Measurements from ENCODE around the gene MDM2.

Gene MDM2

GRCh38 chr12:68785823-68786222 lies 22.2 kb upstream of the MDM2 start:
- Histone ChIP-seq H3K4me3 (ENCODE audit: low read depth, low read length) (no peak overlapping the region), H3K27me3 (ENCODE audit: insufficient read depth, low read length) (no peaks in the 10 kb centered on the region), H3K27ac (ENCODE audit: low read depth, low read length) (peak overlapping the region; percentile 98), H3K4me1 (ENCODE audit: control insufficient read depth, insufficient read depth, low read length, unreplicated experiment) (peaks cover 43% of the 10 kb centered on the region), H3K36me3 (ENCODE audit: insufficient read depth, low read length) (no peaks in the 10 kb centered on the region), H3K79me2 (ENCODE audit: control insufficient read depth, insufficient read depth, low read length, unreplicated experiment) (no peaks in the 10 kb centered on the region), H2AFZ (ENCODE audit: low read length, unreplicated experiment) (no peak overlapping the region)

- no peaks in the 10 kb centered on the region for H3K27me3 ChIP-seq (ENCODE audit: insufficient read depth, low read length)
- peaks cover 43% of the 10 kb centered on the region for H3K4me1 ChIP-seq (ENCODE audit: control insufficient read depth, insufficient read depth, low read length, unreplicated experiment)
- no peak overlapping the region for H2AFZ ChIP-seq (ENCODE audit: low read length, unreplicated experiment)
- no peak overlapping the region for H3K4me3 ChIP-seq (ENCODE audit: low read depth, low read length)
- H3K27ac ChIP-seq (ENCODE audit: low read depth, low read length): peak overlapping the region; percentile 98
- no peaks in the 10 kb centered on the region for H3K36me3 ChIP-seq (ENCODE audit: insufficient read depth, low read length)
- H3K79me2 ChIP-seq (ENCODE audit: control insufficient read depth, insufficient read depth, low read length, unreplicated experiment): no peaks in the 10 kb centered on the region
Observed at GRCh38 chr12:68786929-68787328, 21.0 kb upstream of the MDM2 start.

GRCh38 chr12:68788554-68789143 lies 19.3 kb upstream of the MDM2 start:
- H3K4me3 ChIP-seq (ENCODE audit: low read depth, low read length): no peak overlapping the region
- H3K27ac ChIP-seq (ENCODE audit: low read depth, low read length): peak overlapping the region; percentile 98
- no peak overlapping the region for H2AFZ ChIP-seq (ENCODE audit: low read length, unreplicated experiment)
- H3K36me3 ChIP-seq (ENCODE audit: insufficient read depth, low read length): no peaks in the 10 kb centered on the region
- no peaks in the 10 kb centered on the region for H3K79me2 ChIP-seq (ENCODE audit: control insufficient read depth, insufficient read depth, low read length, unreplicated experiment)
- peaks cover 43% of the 10 kb centered on the region for H3K4me1 ChIP-seq (ENCODE audit: control insufficient read depth, insufficient read depth, low read length, unreplicated experiment)
- H3K27me3 ChIP-seq (ENCODE audit: insufficient read depth, low read length): no peaks in the 10 kb centered on the region

GRCh38 chr12:68789144-68789878 lies 18.7 kb upstream of the MDM2 start:
- Histone ChIP-seq H2AFZ (ENCODE audit: low read length, unreplicated experiment) (no peak overlapping the region), H3K4me3 (ENCODE audit: low read depth, low read length) (no peak overlapping the region), H3K4me1 (ENCODE audit: control insufficient read depth, insufficient read depth, low read length, unreplicated experiment) (peaks cover 43% of the 10 kb centered on the region), H3K27me3 (ENCODE audit: insufficient read depth, low read length) (no peaks in the 10 kb centered on the region), H3K36me3 (ENCODE audit: insufficient read depth, low read length) (no peaks in the 10 kb centered on the region), H3K27ac (ENCODE audit: low read depth, low read length) (no peak overlapping the region), H3K79me2 (ENCODE audit: control insufficient read depth, insufficient read depth, low read length, unreplicated experiment) (no peaks in the 10 kb centered on the region)

- H3K4me3 ChIP-seq (ENCODE audit: low read depth, low read length): no peak overlapping the region
- H3K27me3 ChIP-seq (ENCODE audit: insufficient read depth, low read length): no peaks in the 10 kb centered on the region
- H3K79me2 ChIP-seq (ENCODE audit: control insufficient read depth, insufficient read depth, low read length, unreplicated experiment): no peaks in the 10 kb centered on the region
- no peak overlapping the region for H2AFZ ChIP-seq (ENCODE audit: low read length, unreplicated experiment)
- peaks cover 44% of the 10 kb centered on the region for H3K4me1 ChIP-seq (ENCODE audit: control insufficient read depth, insufficient read depth, low read length, unreplicated experiment)
- H3K27ac ChIP-seq (ENCODE audit: low read depth, low read length): no peak overlapping the region
- no peaks in the 10 kb centered on the region for H3K36me3 ChIP-seq (ENCODE audit: insufficient read depth, low read length)
Observed at GRCh38 chr12:68790081-68790951, 17.7 kb upstream of the MDM2 start.

GRCh38 chr12:68790952-68791234 lies 17.1 kb upstream of the MDM2 start:
- Histone ChIP-seq H3K27ac (ENCODE audit: low read depth, low read length) (no peak overlapping the region), H3K79me2 (ENCODE audit: control insufficient read depth, insufficient read depth, low read length, unreplicated experiment) (no peaks in the 10 kb centered on the region), H2AFZ (ENCODE audit: low read length, unreplicated experiment) (no peak overlapping the region)

GRCh38 chr12:68791897-68792481 lies 16.0 kb upstream of the MDM2 start:
- no peak overlapping the region for H3K4me3 ChIP-seq (ENCODE audit: low read depth, low read length)
- no peak overlapping the region for H2AFZ ChIP-seq (ENCODE audit: low read length, unreplicated experiment)
- H3K4me1 ChIP-seq (ENCODE audit: control insufficient read depth, insufficient read depth, low read length, unreplicated experiment): peaks cover 30% of the 10 kb centered on the region
- no peak overlapping the region for H3K27ac ChIP-seq (ENCODE audit: low read depth, low read length)
- no peaks in the 10 kb centered on the region for H3K27me3 ChIP-seq (ENCODE audit: insufficient read depth, low read length)
- no peaks in the 10 kb centered on the region for H3K36me3 ChIP-seq (ENCODE audit: insufficient read depth, low read length)
- H3K79me2 ChIP-seq (ENCODE audit: control insufficient read depth, insufficient read depth, low read length, unreplicated experiment): no peaks in the 10 kb centered on the region

More at GRCh38 chr12:68790952-68791234, 17.1 kb upstream of the MDM2 start:
- Histone ChIP-seq H3K27me3 (ENCODE audit: insufficient read depth, low read length) (no peaks in the 10 kb centered on the region), H3K4me3 (ENCODE audit: low read depth, low read length) (no peak overlapping the region), H3K4me1 (ENCODE audit: control insufficient read depth, insufficient read depth, low read length, unreplicated experiment) (peaks cover 38% of the 10 kb centered on the region), H3K36me3 (ENCODE audit: insufficient read depth, low read length) (no peaks in the 10 kb centered on the region)

- H3K27me3 ChIP-seq (ENCODE audit: insufficient read depth, low read length): no peaks in the 10 kb centered on the region
- H3K4me1 ChIP-seq (ENCODE audit: control insufficient read depth, insufficient read depth, low read length, unreplicated experiment): peaks cover 24% of the 10 kb centered on the region
- no peak overlapping the region for H3K4me3 ChIP-seq (ENCODE audit: low read depth, low read length)
- no peaks in the 10 kb centered on the region for H3K36me3 ChIP-seq (ENCODE audit: insufficient read depth, low read length)
- no peak overlapping the region for H3K27ac ChIP-seq (ENCODE audit: low read depth, low read length)
- H2AFZ ChIP-seq (ENCODE audit: low read length, unreplicated experiment): no peak overlapping the region
- no peaks in the 10 kb centered on the region for H3K79me2 ChIP-seq (ENCODE audit: control insufficient read depth, insufficient read depth, low read length, unreplicated experiment)
Observed at GRCh38 chr12:68792952-68793351, 15.0 kb upstream of the MDM2 start.

GRCh38 chr12:68793436-68793835 lies 14.5 kb upstream of the MDM2 start:
- H3K27ac ChIP-seq (ENCODE audit: low read depth, low read length): no peak overlapping the region
- H3K36me3 ChIP-seq (ENCODE audit: insufficient read depth, low read length): no peaks in the 10 kb centered on the region
- no peak overlapping the region for H3K4me3 ChIP-seq (ENCODE audit: low read depth, low read length)
- no peaks in the 10 kb centered on the region for H3K27me3 ChIP-seq (ENCODE audit: insufficient read depth, low read length)
- H3K79me2 ChIP-seq (ENCODE audit: control insufficient read depth, insufficient read depth, low read length, unreplicated experiment): no peaks in the 10 kb centered on the region
- no peak overlapping the region for H2AFZ ChIP-seq (ENCODE audit: low read length, unreplicated experiment)
- peaks cover 19% of the 10 kb centered on the region for H3K4me1 ChIP-seq (ENCODE audit: control insufficient read depth, insufficient read depth, low read length, unreplicated experiment)

- no peak overlapping the region for H3K27ac ChIP-seq (ENCODE audit: low read depth, low read length)
- no peaks in the 10 kb centered on the region for H3K27me3 ChIP-seq (ENCODE audit: insufficient read depth, low read length)
- H2AFZ ChIP-seq (ENCODE audit: low read length, unreplicated experiment): no peak overlapping the region
Observed at GRCh38 chr12:68793975-68794652, 13.9 kb upstream of the MDM2 start.

More at GRCh38 chr12:68793975-68794652, 13.9 kb upstream of the MDM2 start:
- Histone ChIP-seq H3K4me3 (ENCODE audit: low read depth, low read length) (no peak overlapping the region), H3K36me3 (ENCODE audit: insufficient read depth, low read length) (no peaks in the 10 kb centered on the region), H3K4me1 (ENCODE audit: control insufficient read depth, insufficient read depth, low read length, unreplicated experiment) (peaks cover 13% of the 10 kb centered on the region), H3K79me2 (ENCODE audit: control insufficient read depth, insufficient read depth, low read length, unreplicated experiment) (no peaks in the 10 kb centered on the region)

Measured in ACC112 (cell line).